Stimulated activated CD4-positive, alpha-beta T cell treated with anti-CD3 and anti-CD28 coated beads, Interleukin-12 subunit alpha, Interleukin-12 subunit beta, amount 100 ng/mL, for 4 hours (primary cell): ENCODE results near the gene MPC2.
"Not testable (repeated sequence)": the region's sequence is repeated elsewhere in the genome, so short reads cannot be mapped to it uniquely, and the experiment has no call there.

Experiments used
- DNase-seq: peaks from one replicate; pipeline ENCODE4 v3.0.0-alpha.2; 2020

Gene MPC2

DNA sequence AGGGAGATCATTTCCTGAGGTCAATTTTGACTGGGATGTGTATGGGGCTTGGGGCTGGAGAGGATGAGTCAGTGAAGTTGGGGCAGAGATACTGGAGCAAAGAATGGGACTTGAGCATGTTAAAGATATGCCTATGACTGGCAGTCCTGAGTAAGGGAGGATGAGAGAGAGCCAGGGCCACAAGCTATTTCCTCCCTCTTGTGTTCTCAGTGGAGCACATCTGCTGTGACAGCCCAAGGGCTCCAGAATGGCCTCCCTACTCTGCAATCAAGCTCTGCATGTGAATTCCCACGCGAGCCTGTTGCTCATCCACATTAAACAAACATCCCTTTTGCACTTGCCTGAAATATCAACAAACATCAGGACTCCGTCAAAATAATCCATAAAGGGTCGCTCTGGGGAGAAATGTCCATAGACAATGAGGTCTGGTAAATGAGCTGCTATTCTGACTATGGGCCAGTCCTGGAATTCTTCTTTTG lies 32.2 kb downstream of the MPC2 start:
- no peak for DNase-seq

DNA sequence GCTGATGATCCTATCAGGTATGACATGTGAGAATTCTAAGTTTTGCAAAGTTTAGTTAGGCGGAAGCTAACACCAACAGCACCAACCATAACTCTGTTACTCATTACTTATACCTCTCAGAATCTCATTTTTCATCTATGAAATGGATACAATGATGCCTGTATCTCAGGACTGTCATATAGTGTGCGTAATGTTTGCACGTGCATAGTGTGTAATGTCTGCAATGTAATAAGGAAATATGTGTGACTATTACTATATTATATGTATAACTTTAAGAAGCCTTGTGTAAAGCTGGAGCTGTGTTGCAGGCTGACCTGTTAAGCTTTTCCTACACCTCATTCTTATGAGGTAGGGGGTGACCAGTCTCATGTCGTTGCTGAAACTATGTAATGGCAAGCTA lies 36.0 kb downstream of the MPC2 start:
- no peak for DNase-seq

DNA sequence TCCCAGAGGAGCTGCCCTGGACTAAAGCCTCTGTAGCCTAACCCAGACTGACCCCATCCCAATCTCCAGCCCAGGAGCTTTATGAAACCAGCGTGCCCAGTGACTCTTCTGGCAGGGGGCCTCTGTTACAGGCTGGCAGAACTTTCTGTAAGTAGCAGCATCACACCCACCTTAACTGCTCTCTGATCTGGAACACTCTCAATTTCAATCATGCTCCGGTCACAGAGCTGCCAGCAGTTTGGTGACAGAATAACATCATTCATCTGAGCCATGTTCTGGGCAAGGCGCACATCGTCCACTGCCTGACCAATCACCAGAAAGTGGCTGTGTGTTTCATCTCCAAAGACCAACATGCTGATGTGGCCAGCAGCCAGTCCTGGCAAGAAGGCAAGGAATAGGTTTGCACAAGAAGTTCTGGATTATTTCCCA lies 37.6 kb downstream of the MPC2 start:
- no peak for DNase-seq

DNA sequence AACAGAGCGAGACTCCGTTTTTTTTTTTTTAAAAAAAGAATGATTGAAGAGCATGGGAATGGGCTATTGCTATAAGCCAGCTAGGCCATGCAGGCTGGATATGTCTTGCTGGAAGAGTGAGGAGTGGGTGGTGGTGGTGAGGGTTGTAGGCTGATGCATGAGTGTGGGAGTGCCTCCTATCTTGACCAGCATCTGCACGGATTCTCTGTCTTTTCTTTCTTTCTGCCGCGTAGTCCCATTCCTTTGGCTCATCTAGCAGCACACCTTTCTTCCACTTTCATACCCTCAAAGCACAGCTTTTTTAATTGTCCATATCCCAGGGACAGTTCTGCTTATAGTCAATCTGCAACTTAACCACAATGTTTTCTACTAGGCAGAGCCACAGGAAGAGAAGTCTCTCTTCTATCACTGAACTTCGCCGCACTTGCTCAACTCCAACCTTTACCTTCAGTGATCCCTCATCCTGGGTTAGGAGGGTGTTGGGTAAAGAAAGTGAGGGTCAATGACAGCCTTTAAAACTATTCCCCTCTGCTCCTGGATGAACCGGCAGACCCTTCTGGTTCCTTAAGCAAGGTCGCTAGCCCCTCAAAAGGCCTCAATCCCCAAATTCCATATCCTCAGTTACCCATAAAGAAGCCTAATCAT lies 38.2 kb downstream of the MPC2 start:
- DNase-seq = no peak

DNA sequence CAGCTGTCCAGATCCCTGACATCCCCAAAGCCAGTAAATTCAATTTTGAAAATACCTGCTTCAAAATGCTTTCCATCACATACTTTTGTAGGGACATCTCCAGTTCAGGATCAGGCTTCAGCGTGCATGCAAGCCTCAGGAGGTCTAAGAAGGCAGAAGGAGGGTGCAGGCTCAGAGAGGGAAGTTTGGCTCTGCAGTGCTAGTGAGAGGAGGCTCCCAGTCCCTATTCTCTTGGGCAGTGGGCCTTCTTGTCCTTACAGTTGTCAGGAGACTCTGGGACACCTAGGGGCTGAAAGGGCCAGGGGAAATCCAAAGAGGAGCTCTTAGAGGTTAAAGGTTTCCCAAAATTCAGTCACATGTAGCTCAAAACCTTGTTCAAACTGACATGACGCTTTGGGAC lies 43.1 kb downstream of the MPC2 start:
- DNase-seq = no peak

DNA sequence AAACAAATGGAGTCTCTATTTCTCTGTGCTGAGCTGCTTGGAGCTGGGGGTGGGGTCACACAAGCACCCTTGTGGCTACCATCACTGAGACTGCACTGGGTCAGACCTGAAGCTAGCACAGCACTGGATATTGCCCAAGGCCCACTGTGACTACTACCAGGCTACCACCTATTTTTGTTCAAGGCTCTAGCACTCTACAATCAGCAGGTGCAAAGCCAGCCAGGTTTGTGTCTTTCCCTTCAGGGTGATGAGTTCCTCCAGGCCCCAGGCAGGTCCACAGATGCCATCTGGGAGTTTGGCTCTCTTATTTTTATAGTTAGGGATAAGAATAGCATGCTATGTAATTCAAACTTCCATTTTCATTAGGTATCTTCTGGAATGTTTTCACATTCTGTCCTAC lies 46.5 kb downstream of the MPC2 start:
- no peak for DNase-seq

DNA sequence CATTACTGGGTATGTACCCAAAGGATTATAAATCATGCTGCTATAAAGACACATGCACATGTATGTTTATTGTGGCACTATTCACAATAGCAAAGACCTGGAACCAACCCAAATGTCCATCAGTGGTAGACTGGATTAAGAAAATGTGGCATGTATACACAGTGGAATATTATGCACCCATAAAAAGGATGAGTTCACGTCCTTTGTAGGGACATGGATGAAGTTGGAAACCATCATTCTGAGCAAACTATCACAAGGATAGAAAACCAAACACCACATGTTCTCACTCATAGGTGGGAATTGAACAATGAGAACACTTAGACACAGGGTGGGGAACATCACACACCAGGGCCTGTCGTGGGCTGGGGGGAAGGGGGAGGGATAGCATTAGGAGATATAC lies 49.7 kb downstream of the MPC2 start:
- DNase-seq = not testable (repeated sequence)

DNA sequence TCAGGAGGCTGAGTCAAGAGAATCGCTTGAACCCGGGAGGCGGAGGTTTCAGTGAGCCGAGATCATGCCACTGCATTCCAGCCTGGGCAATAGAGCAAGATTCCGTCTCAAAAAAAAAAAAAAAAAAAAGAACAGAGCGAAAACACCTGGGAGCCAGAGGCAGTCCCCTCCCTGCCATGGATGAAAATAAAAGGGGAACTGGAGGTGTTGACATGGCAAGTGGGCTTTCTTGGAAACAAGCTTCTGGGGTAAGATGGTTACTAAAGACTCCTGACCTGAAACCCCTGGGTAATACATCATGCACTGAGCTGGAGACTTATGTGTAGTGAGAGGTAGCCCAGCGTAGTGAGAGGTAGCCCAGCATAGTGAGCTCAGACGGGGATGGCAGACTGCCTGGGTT lies 54.5 kb downstream of the MPC2 start:
- DNase-seq = no peak

DNA sequence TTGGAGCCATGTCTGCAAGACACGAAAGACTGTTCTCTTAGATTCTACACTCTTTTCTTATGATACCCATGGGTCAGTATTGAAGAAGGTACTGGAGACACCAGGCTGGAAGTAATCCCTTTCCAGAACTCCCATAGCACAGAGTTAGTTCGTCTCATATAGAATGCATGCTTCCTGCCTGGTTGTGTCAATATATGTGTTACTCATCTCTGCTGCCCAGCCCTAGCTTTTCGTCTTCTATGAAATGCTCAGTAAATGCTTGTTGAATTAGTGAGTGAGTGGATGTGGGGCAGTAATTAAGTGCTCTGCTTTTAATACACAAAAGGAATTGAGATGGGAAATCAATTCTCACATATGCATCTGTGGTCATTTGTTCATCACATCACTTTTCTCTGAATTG lies 55.1 kb downstream of the MPC2 start:
- DNase-seq = no peak

DNA sequence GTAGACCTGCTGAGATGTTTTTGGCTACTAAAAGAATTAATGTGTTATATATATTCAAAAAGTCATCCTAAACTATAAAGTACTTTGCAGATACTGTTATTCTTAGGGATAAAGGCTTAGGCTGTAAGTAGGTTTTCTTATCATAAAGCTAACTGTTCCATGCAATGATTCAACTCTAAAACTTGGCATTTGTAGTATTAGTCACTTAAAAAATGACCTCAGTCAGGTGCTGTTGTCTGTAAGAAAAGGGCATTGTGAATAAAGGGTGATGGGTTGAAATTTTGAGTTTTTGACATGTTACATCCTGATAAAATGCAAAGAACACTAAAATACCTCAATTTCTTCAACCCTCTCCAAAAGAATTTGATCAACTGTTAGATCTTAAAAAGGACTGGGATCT lies 55.8 kb downstream of the MPC2 start:
- DNase-seq = no peak

DNA sequence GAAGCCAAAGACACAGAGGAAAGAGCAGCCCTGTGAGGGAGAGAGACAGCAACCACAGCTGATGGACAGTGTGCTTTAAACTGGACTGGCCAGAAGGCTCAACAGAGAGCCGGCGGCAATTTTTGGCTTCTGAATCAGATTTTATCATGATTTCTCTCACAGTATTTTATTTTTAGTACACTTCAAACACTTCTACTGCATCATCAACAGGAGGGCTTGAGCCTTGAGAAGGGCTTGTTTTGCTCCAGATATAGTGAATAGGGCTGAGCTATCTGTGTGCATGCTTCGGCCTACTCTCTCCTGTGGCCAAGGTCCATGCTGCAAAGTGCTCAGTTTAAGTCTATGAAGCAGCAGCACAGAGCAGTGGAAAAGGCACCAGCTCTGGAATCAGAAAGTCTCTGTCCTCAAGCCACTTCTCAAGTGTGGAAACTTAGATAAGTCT lies 56.3 kb downstream of the MPC2 start:
- DNase-seq = no peak

DNA sequence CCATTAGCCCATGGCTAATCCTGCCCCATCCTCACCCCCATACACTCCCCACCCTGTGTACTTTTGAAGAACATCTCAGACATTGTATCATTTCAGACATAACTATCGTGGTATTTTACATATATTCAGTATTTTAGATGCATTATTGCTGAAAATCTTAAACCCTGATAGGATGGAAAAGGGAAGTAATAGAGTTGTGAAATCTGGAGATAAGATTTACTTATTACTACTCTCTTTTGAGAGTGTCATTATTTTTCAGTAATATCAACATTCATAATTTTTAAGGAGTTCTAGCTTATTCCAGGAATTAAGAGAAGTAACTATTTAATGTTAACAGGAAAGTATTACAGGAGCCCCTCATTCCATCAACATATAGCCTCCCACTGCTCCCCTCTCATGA lies 57.4 kb downstream of the MPC2 start:
- no peak for DNase-seq

DNA sequence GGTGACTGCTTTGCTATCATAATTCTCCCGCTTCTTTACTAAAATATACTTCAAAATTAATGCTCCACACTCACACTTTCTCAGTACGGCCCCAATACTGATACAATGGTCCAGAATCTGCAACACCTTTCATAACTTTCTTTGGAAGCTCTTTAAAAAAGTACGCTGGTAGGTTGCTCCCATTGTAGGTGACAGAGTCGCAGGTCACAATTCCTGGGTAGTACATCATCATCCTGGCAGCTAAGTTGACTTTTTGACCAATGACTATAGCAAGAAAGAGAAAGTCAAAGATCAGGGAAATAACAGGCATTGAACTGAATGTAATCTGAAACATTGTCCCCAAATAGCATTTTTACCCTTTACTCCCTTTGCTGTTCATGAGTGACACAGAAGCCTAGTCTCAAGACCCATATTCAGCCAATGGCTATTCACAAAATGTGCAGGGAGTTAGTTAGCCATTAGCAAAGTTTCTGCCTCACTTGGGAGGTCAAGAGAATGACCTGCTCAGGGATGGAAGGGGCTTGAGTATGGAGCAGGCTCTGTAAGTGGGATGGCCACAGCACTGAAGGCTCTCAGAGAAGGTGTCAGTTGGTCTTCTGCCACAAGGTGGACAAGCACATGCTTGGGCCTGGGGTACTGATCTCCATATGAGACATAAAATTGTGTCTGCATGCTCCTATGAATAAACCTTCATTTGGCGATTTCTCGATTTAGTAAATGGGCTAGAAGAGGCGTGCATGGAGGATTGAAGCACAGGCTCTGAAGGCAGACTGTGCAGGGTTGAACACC lies 58.3 kb downstream of the MPC2 start:
- DNase-seq = no peak

DNA sequence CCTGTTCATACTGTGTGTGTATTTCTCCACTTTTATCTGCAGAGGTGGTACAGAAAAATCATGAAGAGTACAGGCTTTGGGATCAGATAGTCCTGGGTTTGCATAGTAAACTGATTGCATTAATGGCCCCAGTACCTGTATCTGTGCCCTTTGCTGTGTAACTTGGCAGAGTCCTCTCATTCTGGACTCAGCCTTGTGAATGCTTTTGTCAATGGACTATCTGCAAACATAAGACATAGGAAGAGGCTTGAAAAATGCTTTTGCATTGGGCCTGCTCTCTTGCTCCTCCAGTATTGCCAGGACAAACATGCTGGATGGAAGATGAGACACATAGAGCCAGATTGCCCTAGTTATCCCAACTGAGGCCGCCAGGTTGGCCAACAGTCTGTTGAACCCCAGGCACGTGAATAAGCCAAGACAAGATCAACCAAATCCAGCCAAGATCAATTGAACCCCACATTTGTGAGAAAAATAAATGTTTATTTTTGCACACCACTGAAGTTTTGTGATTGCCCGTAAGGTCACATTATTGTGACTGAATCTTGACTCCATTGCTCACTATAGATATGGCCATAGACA lies 60.2 kb downstream of the MPC2 start:
- DNase-seq = no peak

DNA sequence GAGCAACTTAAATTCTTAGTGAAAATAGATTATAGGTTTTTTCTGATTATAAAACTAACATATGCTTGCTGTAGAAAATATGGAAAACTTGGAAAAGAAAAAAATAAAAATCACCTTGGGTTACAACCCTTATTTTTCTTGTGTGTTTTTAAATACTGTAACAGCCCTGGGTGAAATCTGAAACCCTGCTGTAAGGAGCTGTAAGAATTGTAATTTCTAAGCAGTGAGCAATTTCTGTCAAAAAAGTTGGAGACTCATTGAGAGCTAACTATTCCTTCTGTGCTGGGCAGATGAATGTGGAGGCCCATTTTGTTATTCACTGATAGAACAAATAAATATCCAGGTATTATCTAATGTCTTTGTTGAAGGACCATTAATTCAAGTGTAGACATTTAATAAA lies 65.5 kb downstream of the MPC2 start:
- DNase-seq = no peak

DNA sequence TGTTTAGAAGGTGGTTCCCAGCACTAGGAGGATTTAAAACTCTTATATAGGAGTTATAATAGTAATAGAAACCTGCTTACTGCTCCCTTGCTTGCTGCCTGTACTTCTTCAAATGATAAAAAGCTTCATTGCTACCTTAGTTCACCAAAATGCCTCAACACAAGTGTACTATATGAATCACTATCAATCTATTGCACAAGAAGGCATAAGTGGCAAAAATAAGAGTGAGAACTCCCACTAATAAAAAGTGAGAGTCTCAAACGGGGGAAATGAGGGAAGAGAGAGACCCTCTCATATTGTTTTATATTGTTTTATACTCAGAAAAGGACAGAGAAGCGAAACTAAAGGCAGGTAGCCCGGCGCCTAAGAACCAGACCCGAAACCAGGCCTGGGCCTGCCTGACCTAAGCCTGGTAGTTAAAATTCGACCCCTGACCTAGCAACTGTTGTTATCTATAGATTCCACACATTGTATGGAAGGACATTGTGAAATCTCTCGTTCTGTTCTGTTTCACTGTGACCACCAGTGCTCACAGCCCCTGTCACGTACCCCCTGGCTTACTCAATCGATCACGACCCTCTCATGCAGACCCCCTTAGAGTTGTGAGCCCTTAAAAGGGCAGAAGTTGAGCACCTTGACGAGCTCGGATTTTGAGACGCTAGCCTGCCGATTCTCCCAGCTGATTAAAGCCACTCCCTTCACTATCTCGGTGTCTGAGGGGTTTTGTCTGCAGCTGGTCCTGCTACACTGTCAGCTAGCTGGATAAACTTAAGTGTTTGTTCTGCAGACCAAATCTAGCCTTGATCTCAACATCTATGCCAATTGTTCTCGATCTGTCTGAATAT lies 67.5 kb downstream of the MPC2 start:
- DNase-seq = not testable (repeated sequence)

DNA sequence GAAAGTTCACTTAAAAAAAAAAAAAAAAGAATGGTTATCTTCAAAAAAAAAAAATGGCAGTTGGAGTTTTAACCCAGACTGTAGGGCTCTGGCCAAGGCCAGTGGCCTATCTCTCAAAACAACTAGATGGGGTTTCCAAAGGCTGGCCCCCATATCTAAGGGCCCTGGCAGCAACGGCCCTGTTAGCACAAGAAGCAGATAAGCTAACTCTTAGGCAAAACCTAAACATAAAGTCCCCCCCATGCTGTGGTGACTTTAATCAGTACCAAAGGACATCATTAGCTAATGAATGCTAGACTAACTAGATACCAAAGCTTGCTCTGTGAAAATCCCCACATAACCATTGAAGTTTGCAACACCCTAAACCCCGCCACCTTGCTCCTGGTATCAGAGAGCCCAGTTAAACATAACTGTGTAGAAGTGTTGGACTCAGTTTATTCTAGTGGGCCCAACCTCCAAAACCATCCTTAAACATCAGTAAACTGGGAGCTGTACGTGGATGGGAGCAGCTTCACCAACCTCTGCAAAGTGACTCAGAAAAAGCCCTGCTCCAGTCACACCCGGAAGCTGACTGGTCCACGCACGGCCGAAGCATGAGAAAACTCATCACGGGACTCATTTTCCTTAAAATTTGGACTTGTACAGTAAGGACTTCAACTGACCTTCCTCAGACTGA lies 70.0 kb downstream of the MPC2 start:
- not testable (repeated sequence) for DNase-seq
